NCI-H2029 treated with DMSO at 0.1 percent for 48 hours (cell line): ENCODE measurements around the gene ZNF747.
"Not testable (repeated sequence)": the region's sequence is repeated elsewhere in the genome, so short reads cannot be mapped to it uniquely, and the experiment has no call there.

Experiments used
- DNase-seq: peaks from one replicate; lab custom pipeline; 2025; lab: John Stamatoyannopoulos, UW

ZNF747 gene

DNA sequence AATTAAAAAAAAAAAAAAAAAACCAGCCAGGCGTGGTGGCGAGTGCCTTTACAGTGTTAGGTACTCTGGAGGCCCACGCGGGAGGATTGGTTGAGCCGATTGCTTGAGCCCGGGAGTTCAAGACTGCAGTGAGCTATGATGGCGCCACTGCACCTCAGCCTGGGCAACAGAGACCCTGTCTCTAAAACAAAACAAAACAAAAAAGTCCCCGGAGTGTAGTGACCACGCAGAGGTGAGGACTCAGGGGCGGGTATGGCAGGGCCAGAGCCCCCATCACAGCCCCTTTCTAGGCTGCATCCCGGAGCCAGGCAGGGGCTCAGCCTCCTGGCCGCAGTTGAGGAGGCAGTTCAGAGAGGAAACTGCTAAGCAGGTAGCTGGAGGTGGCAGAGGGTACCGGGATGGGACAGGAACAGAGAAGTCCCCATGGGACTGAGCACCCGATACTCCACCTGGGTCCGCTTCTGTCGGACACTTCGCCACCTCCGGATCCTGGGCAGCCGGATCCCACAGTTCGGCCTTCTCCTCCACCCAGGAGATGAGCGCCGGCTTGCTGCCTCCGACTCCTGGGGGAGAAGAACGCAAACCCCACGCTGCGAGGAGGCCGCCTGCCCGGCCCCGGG is 800 bp downstream of the ZNF747 start:
- no peak for DNase-seq

DNA sequence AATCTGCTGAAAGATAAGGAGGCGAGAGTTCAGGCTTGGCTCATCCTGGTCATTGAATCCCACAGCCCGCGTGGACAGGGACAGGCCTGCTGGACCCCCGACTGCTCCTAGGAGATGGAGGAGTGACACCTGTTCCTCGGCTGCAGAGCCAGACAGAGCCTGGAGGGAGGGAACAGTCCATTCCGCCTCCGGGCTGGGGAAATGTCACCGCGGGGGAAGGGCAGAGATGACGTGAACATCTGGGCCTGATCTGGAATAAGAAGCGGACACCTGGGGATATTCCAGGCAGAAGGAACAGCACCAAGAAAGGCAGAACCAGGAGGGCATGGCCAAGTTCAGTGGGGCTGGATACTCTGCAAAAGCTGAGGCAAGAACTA is 1.5 kb downstream of the ZNF747 start:
- DNase-seq: no peak

DNA sequence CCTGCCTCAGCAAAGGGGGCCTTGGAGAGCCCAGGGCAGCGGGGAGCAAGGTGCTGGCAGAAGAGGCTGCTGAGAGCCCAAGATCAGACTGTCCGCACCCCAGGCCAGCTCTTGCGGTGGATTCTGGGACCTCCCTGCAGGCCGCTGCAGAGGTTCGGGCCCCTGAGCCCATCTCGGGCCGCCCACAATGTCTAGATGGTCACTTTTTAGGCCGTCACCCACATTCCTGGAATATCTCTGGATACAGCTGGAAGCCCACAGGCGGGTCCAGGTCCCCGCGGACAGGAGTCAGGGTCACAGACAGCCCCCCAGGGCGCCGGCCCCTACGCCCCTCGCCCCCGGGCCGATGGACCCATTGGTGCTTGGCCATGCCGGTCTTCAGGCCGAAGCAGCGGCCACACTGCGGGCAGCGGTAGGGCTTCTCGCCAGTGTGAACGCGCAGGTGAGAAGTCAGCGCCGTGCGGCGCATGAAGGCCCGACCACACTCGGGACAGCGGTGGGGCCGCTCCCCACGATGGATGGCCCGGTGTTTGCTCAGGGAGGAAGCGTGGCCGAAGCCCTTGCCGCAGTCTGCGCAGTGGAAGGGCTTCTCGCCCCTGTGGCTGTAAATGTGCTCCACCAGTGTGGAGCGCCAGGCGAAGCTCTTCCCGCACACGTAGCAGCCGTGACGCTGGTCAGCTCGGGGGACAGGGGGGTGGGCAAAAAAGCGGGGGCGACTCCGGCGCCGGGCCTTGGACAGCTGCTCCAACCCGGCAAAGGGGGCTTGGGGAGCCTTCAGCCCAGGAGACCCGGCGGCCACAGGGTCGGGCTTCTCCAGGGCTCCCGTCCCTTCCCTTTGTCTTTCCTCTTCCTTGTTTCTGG is 2.1 kb downstream of the ZNF747 start:
- no peak for DNase-seq

DNA sequence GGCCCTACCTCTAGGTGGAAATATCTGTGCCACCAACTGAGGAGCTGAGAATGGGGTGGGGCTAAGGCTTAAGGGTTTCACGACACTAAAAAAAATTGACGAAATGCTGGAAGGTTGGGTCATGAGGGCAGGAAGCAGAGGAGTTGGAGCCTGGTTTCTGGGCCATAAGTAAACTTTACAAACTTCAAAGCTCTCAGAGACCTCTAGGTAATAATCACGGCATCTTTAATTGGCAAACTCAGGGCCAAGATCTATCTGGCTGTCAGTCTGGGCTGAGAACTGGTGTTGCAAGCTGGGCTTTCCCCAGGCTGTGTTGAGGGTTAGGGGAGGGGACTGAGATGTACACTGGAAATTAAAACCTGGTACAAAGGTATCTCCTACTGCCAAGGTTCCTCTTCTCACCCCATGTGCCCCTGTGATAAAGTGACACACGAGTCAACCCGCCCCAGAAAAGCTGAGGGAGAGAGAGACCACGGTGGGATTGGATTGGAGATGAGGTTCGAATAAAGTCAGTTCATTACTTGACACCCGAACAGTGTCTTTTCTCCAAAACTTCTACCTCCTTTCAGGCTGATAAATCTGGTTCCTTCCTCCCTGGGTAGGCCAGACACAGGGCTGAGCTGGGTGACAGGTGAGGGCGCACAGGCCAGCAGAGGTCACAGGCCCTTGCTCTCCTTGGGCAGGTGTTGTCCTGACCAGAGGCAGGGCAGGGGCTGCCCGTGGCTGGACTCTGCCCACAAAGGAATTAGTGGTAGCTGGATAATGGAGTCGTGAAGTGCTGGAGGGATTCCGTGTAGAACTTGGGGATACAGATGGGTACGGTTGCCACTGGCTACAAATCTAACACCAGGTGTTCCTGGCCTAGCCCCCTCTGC is 4.3 kb downstream of the ZNF747 start:
- DNase-seq: no peak

DNA sequence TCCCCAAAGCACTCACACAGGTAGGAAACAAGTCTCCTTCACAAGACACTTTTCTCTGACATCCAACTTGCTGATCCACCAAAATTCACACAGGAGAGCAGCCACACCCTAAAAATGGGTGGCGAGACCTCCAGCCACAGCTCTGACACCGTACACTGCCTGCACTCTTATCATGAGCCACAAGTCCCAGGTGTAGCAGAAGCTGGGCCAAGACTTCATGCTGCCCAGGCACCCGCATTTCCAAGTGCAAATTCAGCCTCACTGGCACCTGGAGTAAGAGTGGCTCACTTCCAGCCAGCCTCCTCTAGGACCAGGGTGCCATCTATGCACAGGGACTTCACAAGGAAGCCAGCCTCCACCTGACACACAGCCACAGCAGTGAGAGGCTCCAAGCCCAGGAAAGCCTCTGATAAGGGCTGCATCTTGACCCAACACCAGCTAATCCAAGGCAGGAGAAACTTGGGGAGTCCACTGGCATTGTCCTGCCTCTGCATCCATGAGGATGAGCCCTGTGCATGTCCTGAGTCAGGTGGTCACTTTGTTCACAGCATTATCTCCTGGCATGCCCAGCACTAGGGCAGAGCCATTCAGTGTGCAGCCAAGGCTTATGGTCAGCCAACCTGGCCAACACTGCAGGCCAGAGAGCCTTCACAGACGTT is 5.7 kb downstream of the ZNF747 start:
- no peak for DNase-seq

DNA sequence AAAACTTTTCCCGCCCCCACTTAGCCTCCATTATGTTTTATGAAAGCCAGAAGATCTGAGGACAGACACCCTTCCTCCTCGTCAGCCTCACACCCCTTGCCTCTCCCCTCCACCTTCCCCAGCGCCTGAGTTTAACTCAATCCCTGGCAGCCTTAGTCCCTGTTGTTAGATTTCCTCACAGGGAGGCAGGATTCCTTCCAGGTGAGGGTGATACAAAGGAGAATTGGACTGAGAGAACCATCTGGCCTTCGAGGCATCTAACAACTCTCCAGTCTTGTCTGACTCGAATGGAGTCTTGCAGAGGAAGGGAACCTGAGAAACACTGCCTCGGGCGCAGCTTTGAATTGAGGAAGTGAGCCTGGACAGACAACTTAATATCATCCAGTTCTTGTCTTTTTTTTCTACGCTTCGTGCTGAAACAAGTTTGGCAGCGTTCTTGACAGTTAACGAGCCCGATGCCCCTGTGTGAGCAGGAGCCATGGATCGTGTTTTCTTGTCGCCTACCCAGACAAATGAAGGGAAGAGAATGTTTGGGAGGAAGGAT is 7.0 kb downstream of the ZNF747 start:
- DNase-seq: no peak

DNA sequence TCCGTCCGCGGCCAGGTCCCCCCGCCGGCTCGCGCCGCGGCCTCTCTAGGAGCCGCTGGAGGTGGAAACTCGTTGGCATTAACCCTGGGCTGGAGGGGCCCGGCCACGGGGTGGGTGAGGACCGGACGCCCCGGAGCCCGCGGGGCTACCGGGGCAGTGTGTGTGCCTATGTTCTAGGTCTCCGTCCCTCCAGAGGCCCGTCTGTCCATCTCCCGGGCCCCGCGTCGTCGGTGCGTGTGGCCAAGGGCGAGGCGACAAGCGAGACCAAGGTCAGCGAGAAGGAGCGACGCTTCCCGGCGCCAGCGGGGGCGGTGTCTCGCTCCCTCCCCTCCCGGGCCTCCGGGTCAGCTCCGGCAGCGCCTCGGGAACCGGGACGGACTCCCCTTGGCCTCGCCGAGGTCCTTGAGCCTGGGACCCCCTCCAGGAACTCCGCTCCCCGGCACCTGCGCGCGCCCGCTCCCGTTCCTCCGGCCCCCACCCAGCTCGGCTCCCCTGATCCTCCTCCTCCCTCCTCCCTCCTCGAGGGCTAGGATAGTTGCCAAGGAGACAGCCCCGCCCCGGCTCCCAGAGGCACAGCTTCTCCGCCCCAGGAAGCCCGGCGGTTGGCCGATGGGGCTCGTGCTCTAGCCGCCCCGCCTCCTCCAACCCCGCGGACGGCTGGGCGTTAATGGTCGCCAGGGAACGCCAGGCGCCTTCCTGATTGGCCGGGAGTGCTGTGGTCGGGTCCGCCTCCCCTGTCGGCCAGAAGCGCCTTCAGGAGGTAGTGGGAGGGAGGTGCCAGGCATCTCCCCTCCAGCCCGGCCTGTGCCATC is 7.6 kb downstream of the ZNF747 start:
- peak; percentile 89 for DNase-seq

DNA sequence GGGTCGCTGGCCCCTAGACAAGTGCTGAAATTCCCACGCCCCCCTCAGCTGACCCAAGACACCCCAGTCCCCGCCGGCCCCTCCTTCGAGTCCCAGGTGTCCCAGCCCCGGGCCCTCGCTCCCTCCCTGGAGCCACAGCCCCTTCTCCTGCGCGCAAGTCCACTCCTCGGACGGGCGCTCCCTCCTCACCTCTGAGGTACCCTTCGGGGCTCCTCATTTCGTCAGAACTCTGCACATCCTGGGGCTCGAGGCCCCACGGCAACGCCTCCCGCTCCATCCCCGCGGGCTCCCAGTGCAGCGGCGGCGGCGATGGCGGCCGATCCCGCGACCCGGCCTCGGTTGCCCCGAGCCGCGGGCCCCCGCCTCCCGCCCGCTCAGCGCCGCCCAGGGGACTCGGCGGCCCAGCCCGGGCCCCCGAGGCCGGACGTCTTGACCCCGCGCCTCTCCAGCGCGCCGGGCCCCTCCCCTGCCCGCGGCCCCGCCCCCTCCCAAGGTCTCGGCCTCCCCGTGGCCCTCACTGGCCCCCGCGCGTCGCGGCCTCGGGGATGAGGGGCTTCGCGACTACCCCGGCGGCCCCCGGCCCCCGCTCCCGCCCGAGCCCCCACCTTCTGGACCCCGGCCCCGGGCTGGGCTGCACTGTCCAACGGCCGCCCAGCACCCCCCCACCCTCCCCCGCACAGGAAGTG is 8.4 kb downstream of the ZNF747 start, which contains the start of gene ZNF768:
Gene ZNF768 (minus strand): TSS at position 430 of the 686 bp plus-strand sequence. CDS start 153 bp downstream, at position 277.
- no peak for DNase-seq

DNA sequence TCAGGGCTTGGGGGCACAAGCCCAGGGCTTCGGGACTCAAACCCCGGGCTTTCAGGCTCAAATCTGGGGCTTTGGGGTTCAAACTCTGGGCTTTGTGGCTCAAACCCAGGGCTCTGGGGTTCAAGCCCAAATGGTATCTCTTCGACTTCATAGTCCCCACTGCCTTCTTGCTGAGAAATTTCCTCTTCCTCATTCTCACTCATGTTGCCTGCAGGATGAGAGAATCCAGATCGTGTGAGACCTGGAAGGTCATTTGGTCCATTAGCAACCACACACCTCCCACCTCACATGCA is 8.9 kb downstream of the ZNF747 start:
- DNase-seq: no peak

DNA sequence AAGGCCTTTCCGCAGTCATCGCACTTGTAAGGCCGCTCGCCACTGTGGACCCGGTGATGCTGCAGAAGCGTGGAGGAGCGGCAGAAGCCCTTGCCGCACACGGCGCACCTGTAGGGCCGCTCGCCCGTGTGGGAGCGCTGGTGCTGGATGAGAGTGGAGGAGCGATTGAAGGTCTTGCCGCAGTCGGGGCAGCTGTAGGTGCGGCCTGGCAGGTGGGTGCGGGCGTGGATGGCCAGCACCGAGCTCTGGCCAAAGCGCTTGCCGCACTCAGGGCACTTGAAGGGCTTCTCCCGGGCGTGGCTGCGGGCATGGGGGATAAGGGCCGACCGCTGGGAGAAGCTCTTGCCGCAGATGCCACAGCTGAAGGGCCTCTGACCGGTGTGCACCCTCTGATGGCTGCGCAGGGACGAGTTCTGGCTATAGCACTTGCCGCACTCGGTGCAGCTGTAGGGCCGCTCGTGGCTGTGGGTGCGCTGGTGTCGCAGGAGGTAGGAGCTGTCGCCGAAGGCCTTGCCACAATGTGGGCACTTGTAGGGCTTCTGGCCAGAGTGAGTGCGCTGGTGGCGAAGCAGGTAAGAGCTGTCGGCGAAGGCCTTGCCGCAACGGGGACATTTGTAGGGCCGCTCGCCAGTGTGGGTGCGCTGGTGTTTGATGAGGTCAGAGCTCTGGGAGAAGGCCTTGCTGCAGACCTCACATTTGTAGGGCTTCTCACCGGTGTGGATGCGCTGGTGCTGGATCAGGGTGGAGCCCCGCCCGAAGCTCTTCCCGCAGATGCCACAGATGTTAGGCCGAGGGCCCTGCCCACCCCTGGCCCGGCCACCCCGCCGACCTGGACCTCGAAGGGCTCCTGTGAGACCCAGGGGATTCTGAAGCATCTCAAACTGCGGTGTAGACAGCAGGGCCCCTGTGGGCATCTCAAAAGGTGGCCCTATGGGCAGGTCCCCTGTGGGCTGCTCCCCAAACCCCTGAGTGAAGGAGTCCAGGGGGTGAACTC is 9.8 kb downstream of the ZNF747 start:
- no peak for DNase-seq

DNA sequence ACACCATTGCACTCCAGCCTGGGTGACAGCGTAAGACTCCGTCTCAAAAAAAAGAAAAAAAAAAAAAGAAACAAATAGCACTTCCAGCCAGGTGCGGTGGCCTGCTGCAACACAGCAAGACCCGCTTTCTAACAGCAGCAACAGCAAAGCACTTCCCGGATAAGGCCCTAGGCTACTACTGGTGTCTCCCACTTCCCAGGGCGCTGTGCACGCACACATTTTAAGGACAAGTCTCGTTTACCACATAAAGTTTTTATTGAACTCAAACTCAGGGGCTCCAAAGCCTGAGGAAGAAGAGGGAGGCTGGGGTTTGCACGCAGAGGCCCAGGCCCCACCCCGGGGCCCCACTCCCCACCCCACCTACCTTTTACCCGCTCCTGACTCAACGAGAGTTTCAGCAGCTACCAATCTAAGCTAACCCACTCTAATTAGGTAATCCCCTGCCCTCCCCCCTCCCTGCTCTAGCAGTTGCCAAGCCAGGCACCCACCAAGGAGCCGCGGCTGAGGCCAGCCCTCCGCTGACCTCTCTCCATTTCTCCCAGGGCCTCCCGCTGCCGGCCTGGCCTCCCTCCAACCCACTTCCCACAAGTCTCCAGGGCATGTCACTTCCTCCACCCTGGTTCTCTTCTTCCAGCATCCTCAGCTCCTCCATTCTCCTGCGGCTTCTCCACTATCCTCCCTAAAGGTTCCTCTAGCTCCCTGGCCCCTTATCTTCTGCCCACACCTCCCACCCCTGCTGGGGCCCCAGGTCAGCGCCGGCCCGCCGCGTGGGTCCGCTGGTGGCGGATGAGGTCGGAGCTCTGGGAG is 10.7 kb downstream of the ZNF747 start:
- DNase-seq: no peak

DNA sequence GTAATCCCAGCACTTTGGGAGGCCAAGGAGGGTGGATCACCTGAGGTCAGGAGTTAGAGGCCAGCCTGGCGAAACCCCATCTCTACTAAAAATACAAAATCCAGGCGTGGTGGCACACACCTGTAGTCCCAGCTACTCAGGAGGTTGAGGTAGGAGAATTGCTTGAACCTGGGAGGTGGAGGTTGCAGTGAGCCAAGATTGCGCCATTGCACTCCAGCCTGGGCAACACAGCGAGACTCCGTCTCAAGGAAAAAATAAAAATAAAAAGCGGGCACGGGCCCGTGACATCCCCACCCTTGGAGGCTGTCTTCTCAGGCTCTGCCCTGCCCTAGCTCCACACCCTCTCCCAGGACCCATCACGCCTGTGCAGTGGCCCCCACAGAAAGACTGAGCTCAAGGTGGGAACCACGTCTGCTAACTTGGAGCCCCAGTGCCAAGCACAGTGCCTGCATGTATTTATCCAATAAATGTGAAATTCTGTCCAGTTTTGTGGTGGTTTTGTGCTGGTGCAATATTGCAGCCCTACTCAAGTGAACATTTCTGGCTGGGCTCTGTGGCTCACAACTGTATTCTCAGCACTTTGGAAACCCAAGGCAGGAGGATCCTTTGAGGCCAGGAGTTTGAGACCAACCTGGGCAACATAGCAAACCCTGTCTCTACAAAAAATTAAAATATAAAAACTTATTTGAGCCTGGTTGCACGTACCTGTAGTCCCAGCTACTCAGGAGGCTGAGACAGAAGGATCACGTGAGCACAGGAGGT is 11.8 kb downstream of the ZNF747 start:
- DNase-seq: not testable (repeated sequence)

DNA sequence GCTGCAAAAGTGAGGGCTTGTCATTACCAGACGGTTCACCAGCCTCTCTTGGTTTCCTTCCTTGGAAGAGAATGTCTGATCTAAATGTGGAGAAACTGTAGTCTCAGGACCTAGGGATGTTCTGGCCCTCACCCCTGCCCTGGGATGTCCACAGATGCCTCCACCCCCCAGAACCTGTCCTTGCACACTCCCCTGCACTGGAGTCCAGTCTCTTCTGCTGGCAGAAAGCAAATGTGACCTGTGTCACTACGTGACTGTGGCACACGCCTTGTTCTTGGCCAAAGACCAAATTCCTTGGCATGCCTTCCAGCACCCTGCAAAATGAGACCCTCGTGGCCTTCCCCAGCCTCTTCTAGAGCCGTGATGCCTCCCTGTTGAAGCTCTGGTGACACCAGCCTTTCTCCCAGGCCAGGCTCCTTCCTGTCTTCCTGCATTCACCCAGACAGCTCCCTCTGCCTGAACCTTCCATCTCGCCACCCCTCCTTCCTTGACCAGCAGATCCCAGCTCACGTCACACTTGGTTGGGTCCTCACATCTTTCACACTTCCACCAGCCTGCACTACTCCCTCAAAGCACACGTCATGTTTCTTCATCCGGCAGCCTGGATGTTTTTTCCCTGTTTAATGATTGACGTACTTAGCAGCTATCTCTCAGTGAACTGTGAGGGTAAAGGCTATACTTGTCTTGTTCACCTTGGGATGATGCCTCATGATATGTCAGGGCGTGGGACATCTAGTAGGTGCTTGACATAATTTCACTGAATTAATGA is 12.6 kb downstream of the ZNF747 start:
- DNase-seq: no peak

DNA sequence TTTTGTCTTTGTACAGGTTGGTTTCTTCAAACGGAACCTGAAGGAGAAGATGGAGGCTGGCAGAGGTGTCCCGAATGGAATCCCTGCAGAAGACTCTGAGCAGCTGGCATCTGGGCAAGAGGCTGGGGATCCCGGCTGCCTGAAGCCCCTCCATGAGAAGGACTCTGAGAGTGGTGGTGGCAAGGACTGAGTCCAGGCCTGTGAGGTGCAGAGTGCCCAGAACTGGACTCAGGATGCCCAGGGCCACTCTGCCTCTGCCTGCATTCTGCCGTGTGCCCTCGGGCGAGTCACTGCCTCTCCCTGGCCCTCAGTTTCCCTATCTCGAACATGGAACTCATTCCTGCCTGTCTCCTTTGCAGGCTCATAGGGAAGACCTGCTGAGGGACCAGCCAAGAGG is 13.2 kb downstream of the ZNF747 start:
- DNase-seq: no peak

DNA sequence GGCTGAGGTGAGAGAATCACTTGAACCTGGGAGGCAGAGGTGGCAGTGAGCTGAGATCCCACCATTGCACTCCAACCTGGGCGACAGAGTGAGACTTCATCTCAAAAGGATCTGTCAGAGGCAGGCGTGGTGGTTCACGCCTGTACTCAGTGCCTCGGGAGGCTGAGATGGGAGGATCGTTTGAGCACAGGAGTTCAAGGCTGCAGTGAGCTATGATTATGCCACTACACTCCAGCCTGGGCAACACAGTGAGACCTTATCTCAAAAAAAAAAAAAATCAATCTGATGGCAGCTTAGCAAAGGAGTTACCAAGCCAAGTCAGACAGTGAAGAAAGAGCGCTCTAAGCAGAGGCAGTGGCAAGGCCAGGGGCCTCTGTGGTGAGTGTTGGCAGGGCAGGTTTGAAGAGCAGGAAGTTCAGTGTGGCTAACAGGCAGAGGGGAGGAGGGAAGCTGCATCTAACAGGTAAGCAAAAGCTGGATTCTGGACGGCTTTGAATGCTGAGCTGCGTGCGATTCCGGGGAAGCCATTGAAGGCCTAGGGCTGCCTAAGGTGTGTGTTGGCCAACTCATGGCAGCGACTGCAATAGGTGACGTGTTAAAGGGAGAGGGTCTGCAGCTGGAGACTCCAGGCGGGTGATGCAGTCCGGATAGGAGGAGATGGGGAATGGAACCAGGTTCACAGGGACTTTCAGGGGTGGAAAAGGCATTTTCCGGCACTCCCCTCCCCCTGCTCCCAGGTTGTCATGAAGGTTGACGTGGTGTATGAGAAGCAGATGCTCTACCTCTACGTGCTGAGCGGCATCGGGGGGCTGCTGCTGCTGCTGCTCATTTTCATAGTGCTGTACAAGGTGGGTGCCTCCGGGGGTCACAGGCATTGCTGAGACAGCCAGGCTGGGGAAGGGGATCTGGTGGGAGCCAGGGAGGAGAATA is 15.3 kb downstream of the ZNF747 start:
- DNase-seq: no peak

DNA sequence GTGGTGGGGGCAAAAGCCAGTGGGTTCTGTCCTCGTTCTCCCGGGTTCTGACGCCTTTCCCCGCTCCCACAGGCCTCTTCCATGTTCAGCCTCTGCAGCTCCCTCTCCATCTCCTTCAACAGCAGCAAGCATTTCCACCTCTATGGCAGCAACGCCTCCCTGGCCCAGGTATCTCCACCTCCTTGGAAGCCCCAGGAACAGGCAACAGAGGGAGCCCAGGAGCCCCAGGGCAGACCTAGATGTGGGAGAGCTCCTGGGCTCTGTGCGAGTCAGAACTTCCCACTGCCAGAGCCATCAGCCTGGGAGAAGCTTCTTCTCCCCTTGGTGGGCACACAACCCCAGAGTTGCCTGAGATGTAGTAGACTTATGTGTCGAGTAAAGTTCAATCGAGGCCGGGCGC is 16.1 kb downstream of the ZNF747 start:
- DNase-seq: no peak
